Ecto neural progenitor cell (in vitro differentiated cells): ENCODE data around the gene ITPKB.
"Not testable (repeated sequence)": the region's sequence is repeated elsewhere in the genome, so short reads cannot be mapped to it uniquely, and the experiment has no call there.

Source experiments
- DNase-seq: peaks from one replicate; pipeline ENCODE4 v3.0.0-alpha.2; 2018; ENCODE audit warnings: low spot score

Gene ITPKB

GRCh38 chr1:226624526-226624925 is 114.6 kb downstream of the ITPKB start:
- no peak for DNase-seq

- DNase-seq = no peak
Observed at GRCh38 chr1:226622012-226622411, 117.1 kb downstream of the ITPKB start.

- no peak for DNase-seq
Observed at GRCh38 chr1:226619031-226619430, 120.1 kb downstream of the ITPKB start.

- no peak for DNase-seq
Observed at GRCh38 chr1:226618380-226618779, 120.7 kb downstream of the ITPKB start.

- not testable (repeated sequence) for DNase-seq
Observed at GRCh38 chr1:226617719-226618118, 121.4 kb downstream of the ITPKB start.

GRCh38 chr1:226617109-226617508 is 122.0 kb downstream of the ITPKB start:
- no peak for DNase-seq

GRCh38 chr1:226616636-226617035 is 122.4 kb downstream of the ITPKB start:
- no peak for DNase-seq

- DNase-seq = no peak
Observed at GRCh38 chr1:226615876-226616275, 123.2 kb downstream of the ITPKB start.

- DNase-seq = not testable (repeated sequence)
Observed at GRCh38 chr1:226611980-226612379, 127.1 kb downstream of the ITPKB start.

GRCh38 chr1:226611301-226611700 is 127.8 kb downstream of the ITPKB start:
- DNase-seq = no peak

- DNase-seq = no peak
Observed at GRCh38 chr1:226610671-226611070, 128.4 kb downstream of the ITPKB start.

GRCh38 chr1:226609836-226610455 is 129.1 kb downstream of the ITPKB start:
- no peak for DNase-seq

GRCh38 chr1:226608699-226609505 is 130.2 kb downstream of the ITPKB start:
- peak; percentile 88 for DNase-seq

- DNase-seq = no peak
Observed at GRCh38 chr1:226607821-226608220, 131.3 kb downstream of the ITPKB start.

GRCh38 chr1:226607268-226607660 is 131.8 kb downstream of the ITPKB start:
- no peak for DNase-seq

GRCh38 chr1:226606311-226607267 is 132.5 kb downstream of the ITPKB start:
- no peak for DNase-seq

GRCh38 chr1:226605318-226605950 is 133.6 kb downstream of the ITPKB start:
- DNase-seq = no peak

- DNase-seq = peak; percentile 71
Observed at GRCh38 chr1:226604560-226605317, 134.3 kb downstream of the ITPKB start.

- DNase-seq = no peak
Observed at GRCh38 chr1:226603858-226604559, 135.1 kb downstream of the ITPKB start.

GRCh38 chr1:226603022-226603857 is 135.8 kb downstream of the ITPKB start:
- DNase-seq = no peak
